T-helper 2 cell treated with Interferon-gamma antibody and Interleukin-4, amounts not matched to agents 100 ng/mL and 5 ng/mL, for 36 hours (primary cell): ENCODE results near the gene ZNF574. TPM values are rescaled to one million over a fixed set of nuclear protein-coding genes. Genes with fewer than 3 reads are reported as not detected.

Source experiments
- intact Hi-C: fragments of 100-400 bp; cut with micrococcal nuclease; formaldehyde crosslinking; loops from one replicate; pipeline ENCODE4 v1.15.1; 2023
- total RNA-seq: library from RNA; stranded (reverse); gene quantifications from 2 replicates; pipeline ENCODE4 v1.2.3, GENCODE V29; 2022

Gene ZNF574
- total RNA-seq, 1 donor from 2014 or later: 14.6 TPM

GRCh38 chr19:42057846-42058245 is 18.1 kb upstream of the ZNF574 start:
- intact Hi-C loops: no loop called here

- intact Hi-C loops: no loop called here
Observed at GRCh38 chr19:42059196-42059595, 16.8 kb upstream of the ZNF574 start.

- intact Hi-C loops: no loop called here
Observed at GRCh38 chr19:42060117-42060516, 15.8 kb upstream of the ZNF574 start.

GRCh38 chr19:42062381-42062780 is 13.6 kb upstream of the ZNF574 start:
- intact Hi-C loops: no loop called here

- intact Hi-C loops: no loop called here
Observed at GRCh38 chr19:42064432-42064831, 11.5 kb upstream of the ZNF574 start.

GRCh38 chr19:42065051-42065450 is 10.9 kb upstream of the ZNF574 start:
- intact Hi-C loops: no loop called here

- intact Hi-C loops: no loop called here
Observed at GRCh38 chr19:42065511-42065910, 10.5 kb upstream of the ZNF574 start.

- intact Hi-C loops: no loop called here
Observed at GRCh38 chr19:42066075-42066754, 9.8 kb upstream of the ZNF574 start.

GRCh38 chr19:42067315-42067888 is 8.6 kb upstream of the ZNF574 start:
- intact Hi-C loops: no loop called here

GRCh38 chr19:42068361-42068755 is 7.6 kb upstream of the ZNF574 start:
- intact Hi-C loops: no loop called here

- intact Hi-C loops: no loop called here
Observed at GRCh38 chr19:42068756-42069571, 7.0 kb upstream of the ZNF574 start.

GRCh38 chr19:42069619-42070351 is 6.2 kb upstream of the ZNF574 start, which contains the start of gene GRIK5:
GRIK5 (minus strand) TSS chr19:42070206; CDS start chr19:42065770, 4,436 bp downstream.
- intact Hi-C loops: no loop called here

GRCh38 chr19:42071247-42071646 is 4.7 kb upstream of the ZNF574 start:
- intact Hi-C loops: no loop called here

- intact Hi-C loops: loop anchor here (1.0 to 5.0 kb wide), 4 partner anchors 82 to 217 kb away; partner anchors contain the start of genes ATP1A3 and GSK3A
Observed at GRCh38 chr19:42074513-42075363, 1.2 kb upstream of the ZNF574 start.

- intact Hi-C loops: loop anchor here (1.0 to 5.0 kb wide), 4 partner anchors 83 to 218 kb away; partner anchors contain the start of genes ATP1A3 and GSK3A
Observed at GRCh38 chr19:42075364-42075615, 676 bp upstream of the ZNF574 start.

GRCh38 chr19:42076380-42076944 is 496 bp downstream of the ZNF574 start:
- intact Hi-C loops: loop anchor here (1.0 to 5.0 kb wide), 4 partner anchors 84 to 249 kb away; partner anchors contain the start of genes ATP1A3 and MEGF8

GRCh38 chr19:42078058-42078457 is 2.1 kb downstream of the ZNF574 start:
- intact Hi-C loops: loop anchor here (5.0 kb wide), 3 partner anchors 86 to 221 kb away; partner anchors contain the start of gene ATP1A3

- intact Hi-C loops: loop anchor here (5.0 kb wide), 3 partner anchors 86 to 221 kb away; partner anchors contain the start of gene ATP1A3
Observed at GRCh38 chr19:42078538-42079275, 2.7 kb downstream of the ZNF574 start.

- intact Hi-C loops: loop anchor here (5.0 kb wide), 3 partner anchors 87 to 222 kb away; partner anchors contain the start of gene ATP1A3
Observed at GRCh38 chr19:42079276-42079669, 3.3 kb downstream of the ZNF574 start.
